NCI-H128 (cell line): Measurements from ENCODE around the gene HNRNPA2B1.
"Not testable (repeated sequence)": the region's sequence is repeated elsewhere in the genome, so short reads cannot be mapped to it uniquely, and the experiment has no call there.

Source experiments
- DNase-seq: peaks from one replicate; lab custom pipeline; 2025; ENCODE audit not compliant: unreplicated experiment; lab: John Stamatoyannopoulos, UW

HNRNPA2B1 gene

GRCh38 chr7:26166684-26167266 is 33.8 kb downstream of the HNRNPA2B1 start:
- DNase-seq, result no peak

- DNase-seq, result no peak
These were observed 34.4 kb downstream of the HNRNPA2B1 start for GRCh38 chr7:26165950-26166683.

DNA sequence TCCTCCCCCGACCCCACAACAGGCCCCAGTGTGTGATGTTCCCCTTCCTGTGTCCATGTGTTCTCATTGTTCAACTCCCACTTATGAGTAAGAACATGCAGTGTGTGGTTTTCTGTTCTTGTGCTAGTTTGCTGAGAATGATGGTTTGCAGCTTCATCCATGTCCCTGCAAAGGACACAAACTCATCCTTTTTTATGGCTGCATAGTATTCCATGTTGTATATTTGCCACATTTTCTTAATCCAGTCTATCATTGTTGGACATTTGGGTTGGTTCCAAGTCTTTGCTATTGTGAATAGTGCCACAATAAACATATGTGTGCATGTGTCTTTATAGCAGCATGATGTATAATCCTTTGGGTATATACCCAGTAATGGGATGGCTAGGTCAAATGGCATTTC is 36.7 kb downstream of the HNRNPA2B1 start:
- not testable (repeated sequence) for DNase-seq

- no peak for DNase-seq
These were observed 38.1 kb downstream of the HNRNPA2B1 start for GRCh38 chr7:26162431-26162830.

GRCh38 chr7:26160896-26161295 is 39.6 kb downstream of the HNRNPA2B1 start:
- DNase-seq, result no peak

DNA sequence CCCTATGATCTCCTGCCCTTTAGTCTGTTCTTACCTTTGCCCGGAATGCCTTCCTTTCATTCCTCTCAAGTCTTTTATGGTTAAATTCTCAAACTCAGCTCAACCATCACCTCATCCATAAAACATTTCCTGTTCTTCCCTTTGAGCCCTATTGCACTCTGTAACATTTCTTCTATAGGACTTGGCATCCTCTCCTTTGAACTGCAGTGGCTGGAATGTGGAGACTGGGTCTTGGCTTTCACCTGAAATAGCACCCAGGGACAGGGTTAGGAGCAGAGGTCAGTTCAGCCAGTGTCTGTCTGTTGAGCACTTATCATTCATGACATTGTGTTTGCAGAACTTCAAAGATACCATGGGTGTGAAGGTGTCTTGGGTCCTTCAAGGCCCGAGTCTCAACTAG is 41.3 kb downstream of the HNRNPA2B1 start:
- no peak for DNase-seq

DNA sequence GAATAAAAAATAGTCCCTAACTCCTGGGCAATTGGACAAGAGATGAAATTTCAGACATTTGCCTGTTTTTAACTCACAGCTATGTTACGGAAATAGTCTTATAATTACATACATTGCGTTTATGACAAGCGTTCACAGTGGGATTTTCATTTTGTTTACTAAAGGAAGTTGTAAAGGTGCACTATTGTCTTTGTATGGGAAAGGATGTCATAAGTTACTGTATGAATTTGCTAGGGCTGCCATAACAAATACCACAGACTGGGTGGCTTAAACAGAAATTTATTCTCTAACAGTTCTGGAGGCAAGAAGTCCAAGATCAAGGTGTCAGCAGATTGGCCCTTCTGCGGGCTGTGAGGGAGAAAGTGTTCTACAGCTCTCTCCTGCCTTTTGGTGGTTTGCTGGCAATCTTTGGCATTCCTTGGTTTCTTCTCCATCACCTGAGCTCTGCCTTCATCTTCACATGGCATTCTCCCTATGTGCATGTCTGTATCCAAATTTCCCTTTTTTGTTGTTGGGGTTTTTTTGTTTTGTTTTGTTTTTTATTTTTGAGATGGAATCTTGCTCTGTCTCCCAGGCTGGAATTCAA is 42.9 kb downstream of the HNRNPA2B1 start:
- no peak for DNase-seq

DNA sequence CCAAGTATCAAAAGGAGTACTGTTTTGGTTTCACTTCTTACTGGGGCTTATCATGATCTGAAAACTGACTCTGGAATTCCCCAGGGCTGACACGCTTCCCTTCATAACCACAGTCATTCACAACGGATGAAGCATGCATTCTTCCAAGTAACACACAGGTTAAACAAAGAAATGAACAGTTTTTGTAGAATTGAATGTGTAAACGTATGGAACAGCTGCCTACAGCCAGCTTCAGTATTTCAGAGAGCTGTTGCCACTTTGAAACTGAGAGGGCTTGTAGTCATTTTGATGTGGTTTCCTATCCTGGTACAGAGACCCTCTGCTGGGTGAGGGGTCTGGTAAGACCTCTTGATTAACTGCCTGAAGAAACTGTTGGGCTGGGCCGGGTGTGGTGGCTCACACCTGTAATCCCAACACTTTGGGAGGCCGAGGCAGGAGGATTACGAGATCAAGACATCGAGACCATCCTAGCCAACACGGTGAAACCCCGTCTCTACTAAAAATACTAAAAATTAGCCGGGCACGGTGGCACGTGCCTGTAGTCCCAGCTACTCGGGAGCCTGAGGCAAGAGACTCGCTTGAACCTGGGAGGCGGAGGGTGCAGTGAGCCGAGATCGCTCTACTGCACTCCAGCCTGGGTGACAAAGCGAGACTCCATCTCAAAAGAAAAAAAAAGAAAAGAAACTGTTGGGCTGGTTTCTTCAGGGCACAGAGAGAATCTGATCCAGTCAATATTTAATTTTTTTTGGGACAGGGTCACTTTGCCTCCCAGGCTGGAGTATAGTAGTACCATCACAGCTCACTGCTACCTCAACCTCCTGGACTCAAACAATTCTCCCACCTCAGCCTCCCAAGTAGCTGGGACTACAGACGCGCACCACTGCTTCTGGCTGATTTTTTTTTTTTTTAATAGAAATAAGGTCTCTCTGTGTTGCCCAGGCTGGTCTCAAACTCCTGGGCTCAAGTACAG is 43.8 kb downstream of the HNRNPA2B1 start:
- no peak for DNase-seq

- no peak for DNase-seq
These were observed 44.8 kb downstream of the HNRNPA2B1 start for GRCh38 chr7:26155531-26156375.

GRCh38 chr7:26153823-26154783 is 46.4 kb downstream of the HNRNPA2B1 start:
- no peak for DNase-seq

DNA sequence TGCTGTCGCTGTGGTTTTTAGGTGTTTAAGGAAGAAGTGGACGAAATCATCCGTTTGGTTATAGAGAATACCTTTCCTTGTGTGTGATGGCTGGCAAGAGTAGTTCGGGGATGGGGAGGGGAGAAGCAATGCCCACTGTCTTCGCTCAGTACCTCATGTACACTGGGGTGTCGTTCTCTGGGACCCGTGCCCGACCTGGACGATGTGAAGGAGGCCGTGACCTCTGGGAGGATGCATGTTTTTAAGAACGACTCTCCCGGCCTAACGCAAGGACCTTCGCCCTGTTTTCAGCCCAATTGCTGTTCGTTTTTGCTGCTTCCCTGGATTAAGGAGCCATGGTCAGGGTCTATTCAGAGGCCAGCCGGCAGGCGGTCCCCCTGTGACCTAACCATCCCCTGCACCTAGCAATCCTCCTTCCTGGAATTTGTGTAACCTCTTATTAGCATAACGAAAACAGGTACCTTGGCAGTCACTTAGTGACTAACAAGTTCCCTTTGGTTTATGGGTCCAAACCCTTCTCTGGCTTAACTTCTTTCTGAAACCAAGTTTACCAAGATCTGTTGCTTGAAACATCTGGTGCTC is 47.2 kb downstream of the HNRNPA2B1 start:
- no peak for DNase-seq

- not testable (repeated sequence) for DNase-seq
These were observed 47.7 kb downstream of the HNRNPA2B1 start for GRCh38 chr7:26152782-26153240.

DNA sequence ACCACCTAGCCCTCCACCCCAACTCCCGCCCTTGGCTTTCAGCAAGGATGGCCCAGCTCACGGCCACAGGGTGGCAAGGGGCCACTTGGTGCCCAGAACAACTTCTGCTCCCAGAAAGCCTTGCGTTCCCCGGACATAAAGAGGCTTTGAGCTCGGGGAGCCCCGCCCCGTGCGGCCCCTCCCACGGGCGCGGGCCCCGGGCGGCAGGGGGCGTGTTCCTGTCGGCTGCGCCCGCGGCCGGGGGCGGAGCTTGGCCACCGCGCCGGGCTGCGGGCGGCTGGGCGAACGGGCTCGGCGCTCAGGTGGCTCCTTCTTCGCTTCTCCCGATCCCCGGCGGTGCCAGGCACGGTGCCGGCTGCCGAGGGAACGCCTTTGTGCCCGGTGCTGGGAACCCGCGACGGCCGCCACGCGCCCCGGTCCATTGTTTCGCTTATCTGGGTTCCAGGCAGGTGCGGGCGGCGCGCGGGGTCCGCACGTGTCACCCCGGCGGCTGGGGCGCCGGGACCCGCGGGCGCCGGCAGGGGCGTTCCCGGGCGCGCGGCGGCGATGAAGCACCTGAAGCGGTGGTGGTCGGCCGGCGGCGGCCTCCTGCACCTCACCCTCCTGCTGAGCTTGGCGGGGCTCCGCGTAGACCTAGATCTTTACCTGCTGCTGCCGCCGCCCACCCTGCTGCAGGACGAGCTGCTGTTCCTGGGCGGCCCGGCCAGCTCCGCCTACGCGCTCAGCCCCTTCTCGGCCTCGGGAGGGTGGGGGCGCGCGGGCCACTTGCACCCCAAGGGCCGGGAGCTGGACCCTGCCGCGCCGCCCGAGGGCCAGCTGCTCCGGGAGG is 48.4 kb downstream of the HNRNPA2B1 start, which contains the start of gene NFE2L3:
Gene NFE2L3, plus strand, starts transcription at position 246 of the 829 bp plus-strand sequence. Its CDS starts 301 bp downstream, at position 547.
- no peak for DNase-seq

DNA sequence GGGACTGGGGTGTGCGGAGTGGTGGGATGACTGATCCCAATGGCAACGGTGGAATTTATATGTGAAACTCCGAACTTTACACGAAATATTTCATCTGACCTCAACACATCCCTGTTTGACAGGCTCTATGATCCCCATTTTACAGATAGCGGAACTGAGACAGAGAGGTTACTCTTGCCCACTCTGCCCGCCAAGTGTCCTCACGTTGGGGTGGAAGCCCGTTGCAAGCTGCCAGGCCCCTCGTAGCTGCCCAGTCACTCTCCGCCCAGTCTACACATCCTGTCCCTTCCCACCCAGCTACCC is 48.9 kb downstream of the HNRNPA2B1 start:
- no peak for DNase-seq

GRCh38 chr7:26151096-26151495 is 49.5 kb downstream of the HNRNPA2B1 start:
- DNase-seq, result no peak

- no peak for DNase-seq
These were observed 51.1 kb downstream of the HNRNPA2B1 start for GRCh38 chr7:26149391-26149977.

DNA sequence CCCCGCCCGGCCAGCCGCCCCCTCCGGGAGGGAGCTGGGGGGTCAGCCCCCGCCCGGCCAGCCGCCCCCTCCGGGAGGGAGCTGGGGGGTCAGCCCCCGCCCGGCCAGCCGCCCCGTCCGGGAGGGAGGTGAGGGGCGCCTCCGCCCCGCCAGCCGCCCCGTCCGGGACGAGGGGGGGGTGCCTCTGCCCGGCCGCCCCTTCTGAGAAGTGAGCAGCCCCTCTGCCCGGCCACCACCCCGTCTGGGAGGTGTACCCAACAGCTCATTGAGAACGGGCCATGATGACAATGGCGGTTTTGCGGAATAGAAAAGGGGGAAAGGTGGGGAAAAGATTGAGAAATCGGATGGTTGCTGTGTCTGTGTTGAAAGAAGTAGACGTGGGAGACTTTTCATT is 52.2 kb downstream of the HNRNPA2B1 start:
- DNase-seq, result not testable (repeated sequence)
